GM21381 (cell line): ENCODE measurements around the gene MAD1L1.
"Not testable (repeated sequence)": the region's sequence is repeated elsewhere in the genome, so short reads cannot be mapped to it uniquely, and the experiment has no call there.

ENCODE experiments used
- ATAC-seq: cut with Tn5 transposase; IDR thresholded peaks from one replicate; pipeline ENCODE4 v1.9.1; 2021; ENCODE audit warnings: mild to moderate bottlenecking, moderate library complexity; ENCODE audit not compliant: unreplicated experiment

Gene MAD1L1

GRCh38 chr7:2049111-2049781, 183.5 kb downstream of the MAD1L1 start:
- no peak for ATAC-seq

DNA sequence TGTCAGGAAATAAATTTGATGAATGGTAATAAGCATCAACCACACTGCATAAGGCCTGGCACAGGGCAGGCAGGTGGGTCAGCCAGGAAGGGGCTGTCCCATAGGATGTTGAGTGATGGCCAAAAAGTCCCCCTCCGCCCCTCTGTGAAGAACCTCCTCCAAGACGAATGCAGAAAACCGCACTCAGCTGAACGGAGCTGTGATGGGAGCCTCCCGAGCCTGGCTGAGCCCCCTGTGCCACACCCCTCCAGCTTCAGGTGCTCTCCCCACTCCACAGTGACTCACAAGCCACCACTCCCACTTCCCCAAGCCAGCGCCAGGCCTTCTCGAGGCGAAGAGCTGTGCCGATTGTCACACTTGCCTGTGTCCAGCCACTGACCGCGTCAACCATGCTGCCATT, 184.2 kb downstream of the MAD1L1 start:
- no peak for ATAC-seq

DNA sequence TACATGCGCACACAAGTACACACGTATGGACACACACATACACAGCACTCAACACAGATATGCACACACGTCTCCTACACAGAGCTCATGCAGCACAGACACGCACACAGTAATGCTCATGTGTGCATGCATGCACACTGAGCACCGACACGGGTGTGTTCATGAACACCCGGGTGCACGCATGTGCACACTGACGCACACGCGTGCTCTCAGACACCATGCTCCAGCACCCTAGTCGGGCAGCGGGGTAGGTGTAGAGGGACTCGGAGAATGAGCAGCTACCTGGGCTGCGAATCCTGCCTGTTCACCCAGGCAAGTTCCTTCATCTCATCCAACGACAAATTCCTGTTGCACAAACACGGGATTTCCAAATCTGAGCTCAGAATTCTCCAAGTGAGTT, 184.7 kb downstream of the MAD1L1 start:
- no peak for ATAC-seq

- no peak for ATAC-seq
These were observed 185.9 kb downstream of the MAD1L1 start for GRCh38 chr7:2046581-2047565.

- ATAC-seq: no peak
These were observed 187.0 kb downstream of the MAD1L1 start for GRCh38 chr7:2045559-2046405.

DNA sequence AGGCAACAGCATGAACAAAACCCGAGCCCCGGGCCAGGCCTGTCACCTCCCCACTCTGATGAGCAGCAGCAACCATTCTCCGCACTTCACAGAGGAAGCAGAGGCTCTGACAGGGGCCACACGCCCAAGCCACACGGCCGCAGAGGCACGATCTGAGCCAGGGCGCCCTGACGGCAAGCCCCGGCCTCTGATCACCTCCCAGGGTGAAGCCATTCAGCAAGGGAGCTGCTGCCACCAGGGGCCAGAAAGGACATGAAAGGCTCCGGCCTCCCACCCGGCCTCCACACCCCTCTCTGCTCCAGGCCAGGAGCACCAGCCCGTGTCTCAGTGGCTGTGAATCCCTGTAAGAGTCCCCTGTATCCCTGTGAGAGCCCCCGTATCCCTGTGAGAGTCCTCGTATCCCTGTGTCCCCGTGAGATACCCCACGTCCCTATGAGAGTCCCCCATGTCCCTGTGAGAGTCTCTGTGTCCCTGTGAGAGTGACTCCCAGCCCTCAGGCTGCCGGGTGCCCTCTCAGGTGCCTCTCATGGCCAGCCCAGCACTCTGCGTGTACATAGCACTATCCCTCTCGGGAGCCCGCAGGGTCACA, 187.8 kb downstream of the MAD1L1 start:
- ATAC-seq: no peak

- no peak for ATAC-seq
These were observed 188.3 kb downstream of the MAD1L1 start for GRCh38 chr7:2044311-2044882.

- ATAC-seq: no peak
These were observed 189.3 kb downstream of the MAD1L1 start for GRCh38 chr7:2043316-2044039.

DNA sequence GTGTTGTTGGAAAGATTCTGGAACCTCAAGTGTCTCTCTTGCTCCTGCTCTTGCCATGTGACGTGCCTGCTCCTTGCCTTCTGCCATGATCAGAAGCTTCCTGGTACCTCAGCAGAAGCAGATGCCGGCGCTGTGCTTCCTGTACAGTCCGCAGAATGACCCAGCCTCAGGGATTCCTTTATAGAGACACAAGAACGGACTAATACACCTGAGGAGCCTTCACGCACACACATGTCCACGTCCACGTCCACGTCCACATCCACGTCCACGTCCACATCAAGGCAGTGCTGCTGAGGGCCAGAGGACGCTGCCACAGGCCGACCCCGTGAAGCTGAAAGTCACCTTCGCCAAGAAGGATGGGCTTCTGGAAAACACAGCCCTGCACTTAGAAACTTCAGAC, 190.1 kb downstream of the MAD1L1 start:
- no peak for ATAC-seq

DNA sequence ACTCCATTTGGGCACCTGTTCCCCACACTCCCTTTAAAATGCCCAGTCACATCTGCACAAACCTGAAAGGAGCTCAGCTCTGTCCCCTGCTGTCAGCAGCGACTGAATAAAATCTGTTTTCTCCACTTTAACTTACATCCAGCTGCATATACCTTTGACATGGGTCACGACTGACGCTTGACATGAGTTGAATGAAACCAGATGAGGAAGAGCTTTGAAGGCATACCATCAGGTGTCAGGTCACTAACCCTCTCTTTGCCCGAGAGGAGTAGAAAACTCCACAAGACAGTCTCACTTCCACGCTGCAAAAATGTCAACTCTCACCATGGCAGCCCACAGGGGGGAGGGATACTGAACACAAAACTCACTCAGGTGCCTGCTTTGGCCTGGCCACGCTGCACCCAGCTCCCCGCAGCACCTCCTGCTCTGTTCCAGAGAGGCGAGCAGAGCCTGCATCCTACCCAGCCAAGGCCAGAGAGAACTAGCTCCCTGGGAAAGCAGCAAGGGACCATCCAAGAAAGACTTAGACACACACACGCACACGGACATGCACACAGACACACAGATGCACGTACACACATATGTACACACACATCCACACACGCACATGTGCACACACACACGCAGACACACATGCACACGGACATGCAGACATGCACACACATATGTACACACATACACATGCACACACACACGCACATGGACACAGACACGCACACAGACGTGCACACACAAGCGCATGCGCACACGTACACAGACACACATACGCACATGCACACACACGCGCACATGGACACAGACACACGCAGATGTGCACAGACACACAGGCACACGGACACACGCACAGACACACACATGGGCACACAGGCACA, 191.0 kb downstream of the MAD1L1 start:
- ATAC-seq: no peak

DNA sequence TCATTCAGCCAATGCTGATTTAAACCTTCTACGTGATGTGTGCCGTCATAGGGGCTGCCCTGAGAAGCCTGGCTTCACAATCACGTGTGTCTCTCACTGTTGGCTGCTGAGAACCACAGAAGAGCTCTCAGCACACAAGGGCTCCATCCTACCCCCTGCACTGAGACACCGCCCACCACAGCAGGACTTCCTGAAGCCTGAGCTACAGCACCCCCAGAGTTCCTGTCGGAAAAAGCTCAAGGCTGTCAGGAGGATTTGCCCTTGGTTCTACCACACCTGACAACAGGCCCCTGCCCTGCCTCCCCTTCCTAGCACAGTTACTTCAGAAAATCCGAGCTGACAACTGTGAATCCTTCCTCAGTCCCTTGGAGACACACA, 191.9 kb downstream of the MAD1L1 start:
- no peak for ATAC-seq

- no peak for ATAC-seq
These were observed 192.4 kb downstream of the MAD1L1 start for GRCh38 chr7:2040201-2040892.

GRCh38 chr7:2038931-2039728, 193.6 kb downstream of the MAD1L1 start:
- no peak for ATAC-seq

DNA sequence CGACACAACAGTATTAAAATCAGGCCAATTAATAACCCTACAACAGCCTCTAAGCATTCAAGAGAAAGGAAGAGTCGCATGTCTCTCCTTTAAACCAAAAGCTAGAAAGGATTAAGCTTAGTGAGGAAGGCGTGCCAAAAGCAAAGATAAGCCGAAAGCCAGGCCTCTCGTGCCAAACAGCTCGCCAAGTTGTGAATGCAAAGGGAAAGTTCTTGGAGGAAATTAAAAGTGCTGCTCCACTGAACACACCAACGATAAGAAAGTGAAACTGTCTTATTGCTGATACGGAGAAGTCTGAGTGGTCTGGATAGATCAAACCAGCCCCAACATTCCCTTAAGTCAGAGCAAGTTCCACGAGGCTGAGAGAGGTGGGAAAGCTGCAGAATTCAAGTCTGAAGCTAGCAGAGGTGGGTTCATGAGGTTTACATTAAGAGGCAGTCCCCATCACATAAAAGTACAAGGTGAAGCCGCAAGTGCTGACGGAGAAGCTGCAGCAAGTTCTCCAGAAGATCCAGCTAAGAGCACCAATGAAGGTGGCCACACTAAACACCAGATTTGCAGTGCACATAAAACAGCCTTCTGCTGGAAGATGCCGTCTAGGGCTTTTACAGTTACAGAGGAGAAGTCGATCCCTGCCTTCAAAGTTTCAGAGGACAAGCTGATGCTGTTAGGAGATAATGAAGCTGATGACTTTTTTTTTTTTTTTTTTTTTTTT, 194.8 kb downstream of the MAD1L1 start:
- no peak for ATAC-seq

DNA sequence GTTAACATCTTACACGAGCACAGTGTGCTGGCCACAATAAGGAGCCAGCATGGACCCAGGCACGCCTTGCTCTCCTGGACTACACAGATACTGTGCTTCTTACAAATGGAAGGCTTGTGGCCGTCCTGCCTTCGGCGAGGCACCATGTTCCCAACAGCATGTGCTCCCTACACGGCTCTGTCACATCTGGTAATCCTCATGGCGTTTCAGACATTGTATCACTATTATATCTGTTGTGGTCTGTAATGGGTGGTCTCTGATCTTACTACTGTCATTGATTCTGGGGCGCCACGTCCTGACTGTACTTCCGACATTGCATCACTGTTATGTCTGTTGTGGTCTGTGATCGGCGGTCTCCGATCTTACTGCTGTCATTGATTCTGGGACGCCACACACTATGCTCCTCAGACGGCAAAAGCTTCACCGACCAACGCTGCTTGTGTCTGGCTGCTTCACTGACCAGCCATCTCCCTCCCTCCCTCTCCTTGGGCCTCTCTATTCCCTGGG, 195.4 kb downstream of the MAD1L1 start:
- no peak for ATAC-seq

DNA sequence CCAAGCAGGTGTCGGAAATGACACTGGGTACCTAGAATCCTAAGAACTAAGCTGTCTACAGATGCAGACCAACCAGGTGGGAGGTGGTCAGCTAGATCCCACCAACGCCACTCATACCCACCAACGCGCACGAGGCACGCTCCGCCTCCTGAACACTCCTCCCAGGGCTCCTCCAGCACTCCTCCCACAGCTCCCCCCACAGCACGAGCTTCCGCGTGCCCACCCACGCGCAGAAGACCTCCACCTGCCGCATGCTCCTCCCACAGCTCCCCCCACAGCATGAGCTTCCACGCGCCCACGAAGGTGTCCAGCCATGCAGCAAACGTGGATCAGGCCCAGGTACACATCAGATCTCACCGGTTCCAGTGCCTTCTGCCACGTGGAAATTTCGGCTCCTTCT, 196.0 kb downstream of the MAD1L1 start:
- no peak for ATAC-seq

DNA sequence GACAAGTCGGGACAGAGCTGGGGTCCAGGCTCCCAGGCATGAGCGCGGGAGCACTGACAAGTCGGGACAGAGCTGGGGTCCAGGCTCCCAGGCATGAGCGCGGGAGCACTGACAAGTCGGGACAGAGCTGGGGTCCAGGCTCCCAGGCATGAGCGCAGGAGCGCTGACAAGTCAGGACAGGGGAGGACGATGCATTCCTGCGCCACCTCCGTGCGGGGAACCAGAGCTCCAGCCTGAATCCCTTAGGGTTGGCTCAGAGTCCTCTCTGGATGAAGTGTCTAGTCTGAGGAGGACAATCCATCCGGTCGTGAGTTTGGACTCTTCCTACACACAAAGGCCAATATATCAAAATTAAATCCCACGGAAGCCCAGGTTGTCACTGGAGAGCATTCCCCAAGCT, 196.5 kb downstream of the MAD1L1 start:
- not testable (repeated sequence) for ATAC-seq
